Transverse colon (tissue), 4 donors: ENCODE results near the gene ESAM. TPM values are rescaled to one million over a fixed set of nuclear protein-coding genes. Genes with fewer than 3 reads are reported as not detected.
A peak's percentile ranks its signal among the peaks of the same experiment; 100 is the strongest.

Source experiments
- DNase-seq: peaks from one replicate; pipeline ENCODE4 v3.0.0-alpha.2; 2019
- H3K27ac ChIP-seq, 4 donors: fragments of 200-600 bp; sonication (generic); 2 replicates each; pipeline ENCODE4 v1.5.1; 2016 to 2018; ENCODE audit warnings: inconsistent platforms in 4 of 4
- H3K27me3 ChIP-seq: fragments of 200-600 bp; sonication (generic); 2 replicates; pipeline ENCODE4 v1.5.1; 2017; ENCODE audit warnings: inconsistent platforms
- H3K36me3 ChIP-seq, 4 donors: fragments of 200-600 bp; sonication (generic); 2 replicates each; pipeline ENCODE4 v1.5.1; 2017 to 2019; ENCODE audit warnings: inconsistent platforms in 4 of 4
- H3K4me1 ChIP-seq, 4 donors: fragments of 200-600 bp; sonication (generic); 2 replicates each; pipeline ENCODE4 v1.5.1; 2017 to 2020; ENCODE audit warnings: inconsistent platforms in 4 of 4
- H3K4me3 ChIP-seq, 4 donors: fragments of 200-600 bp; sonication (generic); 1 replicate in 1 of 4; 2 replicates in 3 of 4; pipeline versions ENCODE4 v1.5.1 to v1.6.1; 2017 to 2019; ENCODE audit warnings: inconsistent platforms in 4 of 4
- H3K9me3 ChIP-seq, 2 donors: fragments of 200-600 bp; sonication (generic); 2 replicates each; pipeline ENCODE4 v1.5.1; 2017 to 2019; ENCODE audit warnings: inconsistent platforms in 2 of 2
- CTCF ChIP-seq, 5 experiments: fragments of 200-600 bp in 3 of 5; fragments of 450-650 bp in 2 of 5; sonication (generic) in 3 of 5; IDR thresholded peaks; 1 replicate in 2 of 5; 2 replicates in 3 of 5; pipeline ENCODE4 v1.5.1; 2016 to 2017; ENCODE audit warnings: antibody characterized with exemption in 5 of 5, inconsistent platforms in 3 of 5, mild to moderate bottlenecking in 2 of 5, moderate library complexity in 1 of 5
- EP300 ChIP-seq: sonication (generic); formaldehyde crosslinking; IDR thresholded peaks from one replicate; pipeline ENCODE4 v1.6.1; 2017; ENCODE audit warnings: antibody characterized with exemption, low read depth
- POLR2A ChIP-seq: fragments of 450-650 bp; IDR thresholded peaks from one replicate; pipeline ENCODE4 v1.6.1; 2016; ENCODE audit warnings: antibody characterized with exemption, mild to moderate bottlenecking, moderate library complexity
- POLR2AphosphoS5 ChIP-seq, 3 donors: sonication (generic); formaldehyde crosslinking; IDR thresholded peaks; one replicate each; pipeline ENCODE4 v1.6.1; 2016; ENCODE audit warnings: antibody characterized with exemption in 3 of 3
- whole genome bisulfite sequencing, 2 donors: methylation state at CpG; one replicate each; pipeline ENCODE4 v1.1.5; 2018; ENCODE audit warnings: low coverage in 1 of 2; 5-methylcytosine and 5-hydroxymethylcytosine counted together
- in situ Hi-C, 4 donors: fragments of 200-750 bp; cut with MboI; loops; one replicate each; pipeline versions ENCODE4 v1.15.0 to v1.15.1; 2017; ENCODE audit warnings: low sequenced_read_pairs in 3 of 4, low pct_ligation_motif_present in 1 of 4, low pct_unique_long_range_greater_than_20kb in 1 of 4
- intact Hi-C: fragments of 100-400 bp; cut with DNase I; formaldehyde crosslinking; loops from one replicate; pipeline ENCODE4 v1.15.1; 2023; ENCODE audit warnings: low total_unique reads
- total RNA-seq, 4 donors: library from RNA; depleted of rRNA; stranded (reverse); fragments of >200 nt; gene quantifications; one replicate each; pipeline ENCODE4 v1.1.0, GENCODE V29; 2016

ESAM gene
- total RNA-seq, 4 donors from 2014 or later, result 5.8 to 10.1 (median 6.5) TPM

GRCh38 chr11:124753624-124754023 lies 8.5 kb downstream of the ESAM start:
- DNase-seq, result no peak
- Histone ChIP-seq H3K9me3 (no peaks in the 10 kb centered on the region), H3K4me3 (no peak overlapping the region), H3K36me3 (no peaks in the 10 kb centered on the region), H3K27ac (no peak overlapping the region), H3K27me3 (peaks cover 38% of the 10 kb centered on the region), H3K4me1 (peaks cover 7 to 52% (median 29%) of the 10 kb centered on the region in 4 donors)
- TF ChIP-seq POLR2AphosphoS5 (IDR thresholded peaks at IDR 0.05) (no peak), CTCF (IDR thresholded peaks at IDR 0.05) (no peak)
- in situ Hi-C loops (loop anchor here in 1 of 4 donors (25.0 kb wide), 1 partner anchor 91 kb away; the partner anchor contains the start of genes SIAE and SPA17), intact Hi-C loops (no loop called here)
- 96 to 100% methylated on average over 6 to 7 of the region's 7 CpGs for WGBS, 2 donors

GRCh38 chr11:124753205-124753604 lies 8.9 kb downstream of the ESAM start:
- in situ Hi-C loops (loop anchor here in 1 of 4 donors (25.0 kb wide), 1 partner anchor 91 kb away; the partner anchor contains the start of genes SIAE and SPA17), intact Hi-C loops (no loop called here)
- H3K9me3 ChIP-seq, result no peaks in the 10 kb centered on the region
- no peak overlapping the region for H3K4me3 ChIP-seq
- H3K27ac ChIP-seq, result no peak overlapping the region
- peaks cover 36% of the 10 kb centered on the region for H3K27me3 ChIP-seq
- peaks cover 6 to 48% (median 26%) of the 10 kb centered on the region in 4 donors for H3K4me1 ChIP-seq
- TF ChIP-seq EP300 (no peak), POLR2A (no peak), CTCF (IDR thresholded peaks at IDR 0.05) (no peak), POLR2AphosphoS5 (IDR thresholded peaks at IDR 0.05) (no peak)
- H3K36me3 ChIP-seq, result no peaks in the 10 kb centered on the region
- no peak for DNase-seq

GRCh38 chr11:124752471-124753102 lies 9.5 kb downstream of the ESAM start:
- in situ Hi-C loops (loop anchor here in 1 of 4 donors (25.0 kb wide), 1 partner anchor 90 kb away; the partner anchor contains the start of genes SIAE and SPA17), intact Hi-C loops (no loop called here)
- WGBS, 2 donors, result 64 to 82% methylated on average over 5 to 10 of the region's 10 CpGs
- peak overlapping the region; percentile 81 to 92 (median 85) for H3K27ac ChIP-seq
- peak overlapping the region in 3 of 4 donors; percentile 47 to 57 (median 49) for H3K4me3 ChIP-seq
- DNase-seq, result no peak
- peaks cover 31% of the 10 kb centered on the region for H3K27me3 ChIP-seq
- TF ChIP-seq CTCF (IDR thresholded peaks at IDR 0.05), result no peak
- TF ChIP-seq POLR2A, result no peak
- TF ChIP-seq EP300, result no peak
- no peak for TF ChIP-seq POLR2AphosphoS5 (IDR thresholded peaks at IDR 0.05)
- H3K36me3 ChIP-seq, result no peaks in the 10 kb centered on the region
- H3K4me1 ChIP-seq, result peaks cover 6 to 44% (median 24%) of the 10 kb centered on the region in 4 donors
- no peaks in the 10 kb centered on the region for H3K9me3 ChIP-seq

GRCh38 chr11:124751741-124752470 lies 10.2 kb downstream of the ESAM start, which contains the start of gene VSIG2:
VSIG2 (minus strand) TSS chr11:124752255; CDS start chr11:124752137, 118 bp downstream.
- Histone ChIP-seq H3K4me1 (peaks cover 6 to 51% (median 29%) of the 10 kb centered on the region in 4 donors), H3K27me3 (peaks cover 30% of the 10 kb centered on the region), H3K4me3 (peak within 1 kb of the TSS; percentile 4 to 57 (median 48)), H3K36me3 (no peaks in the 10 kb centered on the region), H3K27ac (peak within 1 kb of the TSS; percentile 81 to 92 (median 85)), H3K9me3 (no peaks in the 10 kb centered on the region)
- peak; percentile 58 for DNase-seq
- intact Hi-C loops, result no loop called here
- WGBS, 2 donors, result 19 to 21% methylated on average over 4 to 41 of the region's 42 CpGs
- TF ChIP-seq EP300, result no peak
- TF ChIP-seq POLR2A, result peak; percentile 83
- TF ChIP-seq POLR2AphosphoS5 (IDR thresholded peaks at IDR 0.05), result peak in 2 of 3 donors; percentile 61 to 71
- in situ Hi-C loops, result loop anchor here in 1 of 4 donors (25.0 kb wide), 1 partner anchor 90 kb away; the partner anchor contains the start of genes SIAE and SPA17
